ENCODE results near the gene SPEF2. TPM values are rescaled to one million over a fixed set of nuclear protein-coding genes. Genes with fewer than 3 reads are reported as not detected.

Gene SPEF2
- total and polyA plus RNA-seq, 4 donors, result 0.42 to 4.5 (median 2.1) TPM

- Histone ChIP-seq H3K27ac (ENCODE audit: low read depth in 1 of 2, low read length in 2 of 2) (no peak overlapping the region), H3K9me3 (ENCODE audit: control insufficient read depth in 4 of 4, low read length in 3 of 4) (no peaks in the 10 kb centered on the region), H3K4me3 (ENCODE audit: low read depth in 1 of 3, low read length in 3 of 3) (no peak overlapping the region), H3K4me1 (ENCODE audit: control insufficient read depth in 4 of 4, insufficient read depth in 4 of 4, low read length in 3 of 4) (no peaks in the 10 kb centered on the region), H3K9ac (ENCODE audit: low read depth in 1 of 2, low read length in 2 of 2) (no peak overlapping the region), H3K27me3 (ENCODE audit: control insufficient read depth in 4 of 4, insufficient read depth in 4 of 4, low read length in 3 of 4) (no peaks in the 10 kb centered on the region), H3K36me3 (ENCODE audit: control insufficient read depth in 4 of 4, insufficient read depth in 3 of 4, low read depth in 1 of 4, low read length in 3 of 4) (no peaks in the 10 kb centered on the region)
- no peak for DNase-seq (ENCODE audit: low spot score)
- no peak for TF ChIP-seq ZBTB33 (IDR thresholded peaks at IDR 0.05)
- no peak for TF ChIP-seq EGR1 (IDR thresholded peaks at IDR 0.05; ENCODE audit: low read depth in 2 of 2)
- TF ChIP-seq HNF4A (conservative IDR thresholded peaks at IDR 0.05), result no peak
- TF ChIP-seq ATF3 (IDR thresholded peaks at IDR 0.05), result no peak
- TF ChIP-seq CTCF (IDR thresholded peaks at IDR 0.05; ENCODE audit: low read depth, low read length, missing input control), result no peak
- no peak for TF ChIP-seq REST (IDR thresholded peaks at IDR 0.05)
Observed at GRCh38 chr5:35623991-35624390, 6.3 kb downstream of the SPEF2 start.

- no peak for DNase-seq (ENCODE audit: low spot score)
- Histone ChIP-seq H3K4me3 (ENCODE audit: low read depth in 1 of 3, low read length in 3 of 3) (no peak overlapping the region), H3K9me3 (ENCODE audit: control insufficient read depth in 4 of 4, low read length in 3 of 4) (no peaks in the 10 kb centered on the region), H3K36me3 (ENCODE audit: control insufficient read depth in 4 of 4, insufficient read depth in 3 of 4, low read depth in 1 of 4, low read length in 3 of 4) (peaks cover 0 to 3% (median under 1%) of the 10 kb centered on the region in 4 donors), H3K9ac (ENCODE audit: low read depth in 1 of 2, low read length in 2 of 2) (no peak overlapping the region), H3K27me3 (ENCODE audit: control insufficient read depth in 4 of 4, insufficient read depth in 4 of 4, low read length in 3 of 4) (no peaks in the 10 kb centered on the region), H3K4me1 (ENCODE audit: control insufficient read depth in 4 of 4, insufficient read depth in 4 of 4, low read length in 3 of 4) (no peaks in the 10 kb centered on the region), H3K27ac (ENCODE audit: low read depth in 1 of 2, low read length in 2 of 2) (no peak overlapping the region)
- TF ChIP-seq FOXA1 (IDR thresholded peaks at IDR 0.05) (no peak), ZBTB33 (IDR thresholded peaks at IDR 0.05) (no peak), CTCF (IDR thresholded peaks at IDR 0.05; ENCODE audit: low read depth, low read length, missing input control) (no peak), FOXA2 (IDR thresholded peaks at IDR 0.05) (no peak), YY1 (IDR thresholded peaks at IDR 0.05) (no peak), NR2F2 (IDR thresholded peaks at IDR 0.05) (no peak), HNF4G (IDR thresholded peaks at IDR 0.05) (no peak), TAF1 (conservative IDR thresholded peaks at IDR 0.05) (no peak), REST (IDR thresholded peaks at IDR 0.05) (no peak), SP1 (IDR thresholded peaks at IDR 0.05) (no peak), RAD21 (IDR thresholded peaks at IDR 0.05) (no peak), RXRA (IDR thresholded peaks at IDR 0.05) (no peak), GABPA (IDR thresholded peaks at IDR 0.05 in 1 of 2, conservative IDR thresholded peaks at IDR 0.05 in 1 of 2) (no peak), HNF4A (conservative IDR thresholded peaks at IDR 0.05) (no peak)
- 93% methylated on average over 1 of the region's 1 CpG for WGBS
Observed at GRCh38 chr5:35626108-35626507, 8.4 kb downstream of the SPEF2 start.

All from liver (tissue), 9 donors.